Measurements from ENCODE around the gene CRYBB1.
A peak's percentile ranks its signal among the peaks of the same experiment; 100 is the strongest.

The CRYBB1 gene

DNA sequence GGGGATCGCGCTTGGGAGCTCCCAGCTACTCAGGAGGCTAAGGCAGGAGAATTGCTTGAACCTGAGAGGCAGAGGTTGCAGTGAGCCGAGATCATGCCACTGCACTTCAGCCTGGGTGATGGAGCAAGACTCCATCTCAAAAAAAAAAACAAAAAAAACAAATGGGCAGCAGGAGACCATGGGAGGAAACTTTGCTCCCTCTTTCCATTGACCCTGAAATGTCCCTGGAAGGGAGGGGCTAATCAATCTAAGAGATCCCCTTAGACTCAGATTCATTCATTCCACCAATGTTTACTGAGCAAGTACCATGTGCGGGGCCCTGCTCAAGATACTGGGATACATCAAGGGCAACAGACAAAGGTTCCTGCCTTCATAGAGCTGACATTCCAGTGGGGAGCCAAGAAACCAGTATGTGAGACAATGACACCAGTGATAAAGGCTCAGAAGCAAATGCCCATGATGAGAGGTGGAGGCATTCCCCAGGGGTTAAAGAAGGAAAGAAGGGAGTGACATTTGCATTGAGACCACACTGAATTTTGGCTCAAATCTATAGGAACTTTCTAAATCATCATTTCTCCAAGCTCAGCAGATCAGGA lies 67.8 kb downstream of the CRYBB1 start:
- Histone ChIP-seq H3K4me3 (no peak overlapping the region), H3K27ac (peak overlapping the region in 1 of 2 donors; percentile 79)
- no peak for DNase-seq (ENCODE audit: low spot score)
- no peak for TF ChIP-seq CTCF (IDR thresholded peaks at IDR 0.05)
